Activated naive CD8-positive, alpha-beta T cell treated with anti-CD3 and anti-CD28 coated beads, Interleukin-2, amount 50 U/mL, for 24 hours (primary cell): ENCODE data around the gene MRPS23.
"Not testable (repeated sequence)": the region's sequence is repeated elsewhere in the genome, so short reads cannot be mapped to it uniquely, and the experiment has no call there.

ENCODE experiments used
- ATAC-seq: fragments of 150-1000 bp; cut with Tn5 transposase; one replicate; pipeline ENCODE4 v1.10.0; 2021
- DNase-seq: peaks from one replicate; pipeline ENCODE4 v3.0.0; 2021
- H3K27ac Mint-ChIP-seq: one replicate; pipeline ENCODE4 v1.8.0; 2021; ENCODE audit warnings: mild to moderate bottlenecking, mixed read lengths
- H3K27me3 Mint-ChIP-seq: one replicate; pipeline ENCODE4 v1.8.0; 2021; ENCODE audit warnings: mixed read lengths
- H3K36me3 Mint-ChIP-seq: one replicate; pipeline ENCODE4 v1.8.0; 2021; ENCODE audit warnings: low read depth, mixed read lengths
- H3K4me1 Mint-ChIP-seq: one replicate; pipeline ENCODE4 v1.8.0; 2021; ENCODE audit warnings: mixed read lengths
- H3K4me3 Mint-ChIP-seq: one replicate; pipeline ENCODE4 v1.8.0; 2021; ENCODE audit warnings: mild to moderate bottlenecking, moderate library complexity, mixed read lengths
- H3K9me3 Mint-ChIP-seq: one replicate; pipeline ENCODE4 v1.8.0; 2021; ENCODE audit warnings: mixed read lengths

Gene MRPS23

GRCh38 chr17:57846056-57846945 is 3.5 kb downstream of the MRPS23 start:
- H3K27ac Mint-ChIP-seq, H3K27me3 Mint-ChIP-seq, H3K9me3 Mint-ChIP-seq, H3K4me3 Mint-ChIP-seq, ATAC-seq, DNase-seq: not testable (repeated sequence)
- H3K36me3 Mint-ChIP-seq: peaks cover 28% of the 10 kb centered on the region
- peaks cover 42% of the 10 kb centered on the region for H3K4me1 Mint-ChIP-seq

GRCh38 chr17:57842280-57842679 is 7.6 kb downstream of the MRPS23 start:
- peaks cover 10% of the 10 kb centered on the region for H3K4me1 Mint-ChIP-seq
- H3K4me3 Mint-ChIP-seq: no peak overlapping the region
- H3K27me3 Mint-ChIP-seq: no peaks in the 10 kb centered on the region
- DNase-seq: no peak
- no peak for ATAC-seq
- no peaks in the 10 kb centered on the region for H3K9me3 Mint-ChIP-seq
- peaks cover 30% of the 10 kb centered on the region for H3K36me3 Mint-ChIP-seq
- H3K27ac Mint-ChIP-seq: no peak overlapping the region

- no peak overlapping the region for H3K4me3 Mint-ChIP-seq
- no peak for DNase-seq
- ATAC-seq: no peak
Observed at GRCh38 chr17:57839571-57839923, 10.3 kb downstream of the MRPS23 start.

GRCh38 chr17:57838857-57839570 is 10.8 kb downstream of the MRPS23 start:
- Mint-ChIP-seq H3K9me3 (no peaks in the 10 kb centered on the region), H3K36me3 (peaks cover 27% of the 10 kb centered on the region), H3K4me1 (peaks cover 8% of the 10 kb centered on the region), H3K4me3 (no peak overlapping the region), H3K27me3 (no peaks in the 10 kb centered on the region), H3K27ac (no peak overlapping the region)
- DNase-seq: no peak
- ATAC-seq: no peak

More at GRCh38 chr17:57839571-57839923, 10.3 kb downstream of the MRPS23 start:
- Mint-ChIP-seq H3K9me3 (no peaks in the 10 kb centered on the region), H3K4me1 (peaks cover 3% of the 10 kb centered on the region), H3K27me3 (no peaks in the 10 kb centered on the region), H3K27ac (no peak overlapping the region), H3K36me3 (peaks cover 27% of the 10 kb centered on the region)

GRCh38 chr17:57838453-57838852 is 11.4 kb downstream of the MRPS23 start:
- ATAC-seq (no peak), DNase-seq (no peak)
- Mint-ChIP-seq H3K27me3 (no peaks in the 10 kb centered on the region), H3K27ac (no peak overlapping the region), H3K9me3 (no peaks in the 10 kb centered on the region), H3K36me3 (peaks cover 25% of the 10 kb centered on the region), H3K4me3 (no peak overlapping the region), H3K4me1 (peaks cover 7% of the 10 kb centered on the region)

- Mint-ChIP-seq H3K27ac (no peak overlapping the region), H3K9me3 (no peaks in the 10 kb centered on the region), H3K4me1 (peaks cover 6% of the 10 kb centered on the region)
Observed at GRCh38 chr17:57835333-57835900, 14.4 kb downstream of the MRPS23 start.

GRCh38 chr17:57834146-57834741 is 15.6 kb downstream of the MRPS23 start:
- no peak overlapping the region for H3K4me3 Mint-ChIP-seq
- ATAC-seq: peak; percentile 43
- no peaks in the 10 kb centered on the region for H3K9me3 Mint-ChIP-seq
- no peak overlapping the region for H3K27ac Mint-ChIP-seq
- H3K4me1 Mint-ChIP-seq: peaks cover 6% of the 10 kb centered on the region
- no peak for DNase-seq
- H3K36me3 Mint-ChIP-seq: peaks cover 15% of the 10 kb centered on the region
- H3K27me3 Mint-ChIP-seq: no peaks in the 10 kb centered on the region

More at GRCh38 chr17:57835333-57835900, 14.4 kb downstream of the MRPS23 start:
- Mint-ChIP-seq H3K36me3 (peaks cover 18% of the 10 kb centered on the region), H3K4me3 (no peak overlapping the region), H3K27me3 (no peaks in the 10 kb centered on the region)
- DNase-seq (no peak), ATAC-seq (no peak)

- DNase-seq (peak; percentile 72), ATAC-seq (peak; percentile 61)
- H3K9me3 Mint-ChIP-seq: no peaks in the 10 kb centered on the region
- H3K4me3 Mint-ChIP-seq: no peak overlapping the region
- peaks cover 6% of the 10 kb centered on the region for H3K4me1 Mint-ChIP-seq
- H3K27me3 Mint-ChIP-seq: no peaks in the 10 kb centered on the region
- H3K36me3 Mint-ChIP-seq: peaks cover 6% of the 10 kb centered on the region
- H3K27ac Mint-ChIP-seq: no peak overlapping the region
Observed at GRCh38 chr17:57833179-57833939, 16.5 kb downstream of the MRPS23 start.

- ATAC-seq (no peak), DNase-seq (no peak)
- Mint-ChIP-seq H3K9me3 (no peaks in the 10 kb centered on the region), H3K27ac (no peak overlapping the region), H3K4me3 (no peak overlapping the region), H3K27me3 (no peaks in the 10 kb centered on the region), H3K4me1 (peaks cover 6% of the 10 kb centered on the region), H3K36me3 (peaks cover 5% of the 10 kb centered on the region)
Observed at GRCh38 chr17:57832314-57833178, 17.3 kb downstream of the MRPS23 start.

GRCh38 chr17:57830880-57831279 is 19.0 kb downstream of the MRPS23 start:
- Mint-ChIP-seq H3K36me3 (no peaks in the 10 kb centered on the region), H3K27ac (no peak overlapping the region), H3K27me3 (no peaks in the 10 kb centered on the region), H3K9me3 (no peaks in the 10 kb centered on the region), H3K4me1 (peaks cover 6% of the 10 kb centered on the region), H3K4me3 (no peak overlapping the region)
- DNase-seq (no peak), ATAC-seq (no peak)

- H3K4me1 Mint-ChIP-seq: no peaks in the 10 kb centered on the region
- no peak for ATAC-seq
- H3K9me3 Mint-ChIP-seq: no peaks in the 10 kb centered on the region
- H3K4me3 Mint-ChIP-seq: no peak overlapping the region
- no peak for DNase-seq
- no peaks in the 10 kb centered on the region for H3K36me3 Mint-ChIP-seq
- no peak overlapping the region for H3K27ac Mint-ChIP-seq
- no peaks in the 10 kb centered on the region for H3K27me3 Mint-ChIP-seq
Observed at GRCh38 chr17:57823469-57824401, 26.1 kb downstream of the MRPS23 start.

- H3K27me3 Mint-ChIP-seq: peaks cover 12% of the 10 kb centered on the region
- H3K4me3 Mint-ChIP-seq: no peak overlapping the region
- H3K27ac Mint-ChIP-seq: no peak overlapping the region
- no peaks in the 10 kb centered on the region for H3K36me3 Mint-ChIP-seq
- H3K4me1 Mint-ChIP-seq: no peaks in the 10 kb centered on the region
- no peaks in the 10 kb centered on the region for H3K9me3 Mint-ChIP-seq
- DNase-seq (no peak), ATAC-seq (no peak)
Observed at GRCh38 chr17:57819867-57820266, 30.0 kb downstream of the MRPS23 start.
